Activated effector memory CD4-positive, alpha-beta T cell treated with Interleukin-2 at 50 U/mL for 16 hours (primary cell): ENCODE data around the gene MAP4.
A peak's percentile ranks its signal among the peaks of the same experiment; 100 is the strongest.

Experiments used
- DNase-seq: peaks from one replicate; pipeline ENCODE4 v3.0.0-alpha.2; 2020

Gene MAP4

GRCh38 chr3:47961815-47962606, 54.2 kb downstream of the MAP4 start:
- DNase-seq: peak; percentile 17

GRCh38 chr3:47961036-47961435, 55.2 kb downstream of the MAP4 start:
- no peak for DNase-seq

GRCh38 chr3:47956521-47956920, 59.7 kb downstream of the MAP4 start:
- DNase-seq: no peak

GRCh38 chr3:47954567-47954966, 61.6 kb downstream of the MAP4 start:
- no peak for DNase-seq

GRCh38 chr3:47950453-47951169, 65.6 kb downstream of the MAP4 start:
- DNase-seq: no peak

GRCh38 chr3:47949979-47950378, 66.2 kb downstream of the MAP4 start:
- no peak for DNase-seq

GRCh38 chr3:47940232-47940631, 76.0 kb downstream of the MAP4 start:
- DNase-seq: no peak

GRCh38 chr3:47932421-47932820, 83.8 kb downstream of the MAP4 start:
- DNase-seq: no peak

- no peak for DNase-seq
These were observed 85.2 kb downstream of the MAP4 start for GRCh38 chr3:47930979-47931378.

GRCh38 chr3:47916696-47917095, 99.5 kb downstream of the MAP4 start:
- no peak for DNase-seq

GRCh38 chr3:47916201-47916600, 100.0 kb downstream of the MAP4 start:
- no peak for DNase-seq

- no peak for DNase-seq
These were observed 104.2 kb downstream of the MAP4 start for GRCh38 chr3:47912006-47912504.

- DNase-seq: no peak
These were observed 105.3 kb downstream of the MAP4 start for GRCh38 chr3:47910777-47911440.

- DNase-seq: no peak
These were observed 106.0 kb downstream of the MAP4 start for GRCh38 chr3:47910233-47910632.

- no peak for DNase-seq
These were observed 106.6 kb downstream of the MAP4 start for GRCh38 chr3:47909607-47910006.

GRCh38 chr3:47908744-47909143, 107.5 kb downstream of the MAP4 start:
- no peak for DNase-seq

GRCh38 chr3:47907784-47908183, 108.4 kb downstream of the MAP4 start:
- DNase-seq: no peak

- DNase-seq: no peak
These were observed 113.5 kb downstream of the MAP4 start for GRCh38 chr3:47902746-47903145.

GRCh38 chr3:47901280-47901833, 114.9 kb downstream of the MAP4 start:
- DNase-seq: no peak

GRCh38 chr3:47899495-47900108, 116.6 kb downstream of the MAP4 start:
- no peak for DNase-seq

- DNase-seq: no peak
These were observed 118.3 kb downstream of the MAP4 start for GRCh38 chr3:47897954-47898353.

- no peak for DNase-seq
These were observed 119.5 kb downstream of the MAP4 start for GRCh38 chr3:47896736-47897135.

- DNase-seq: no peak
These were observed 121.0 kb downstream of the MAP4 start for GRCh38 chr3:47895241-47895640.
